A549 (cell line): ENCODE data around the gene FRY.

Experiments
- EP300 ChIP-seq, 2 experiments: fragments of >200 bp; sonication (Bioruptor Twin); formaldehyde crosslinking; IDR thresholded peaks; 2 replicates in 1 of 2; 3 replicates in 1 of 2; pipeline ENCODE4 v1.6.1; 2016 to 2017
- MAZ ChIP-seq: fragments of 150-350 bp; IDR thresholded peaks from 2 replicates; pipeline ENCODE4 v1.6.1; 2014; ENCODE audit warnings: antibody characterized with exemption, low read depth, low read length, borderline replicate concordance
- POLR2A ChIP-seq: IDR thresholded peaks from 2 replicates; pipeline ENCODE4 v1.6.1; 2012; ENCODE audit warnings: mild to moderate bottlenecking, low read length
- POLR2AphosphoS2 ChIP-seq: conservative IDR thresholded peaks from 2 replicates; pipeline ENCODE4 v1.6.1; 2012; ENCODE audit warnings: low read length, improper control_type of control experiment, inconsistent platforms
- RAD21 ChIP-seq, 2 experiments: fragments of >200 bp in 1 of 2; sonication (Bioruptor Twin) in 1 of 2; formaldehyde crosslinking in 1 of 2; IDR thresholded peaks in 1 of 2; conservative IDR thresholded peaks in 1 of 2; 2 replicates in 1 of 2; 3 replicates in 1 of 2; pipeline ENCODE4 v1.6.1; 2012 to 2018; ENCODE audit warnings: inconsistent platforms in 1 of 2
- RCOR1 ChIP-seq: fragments of 150-350 bp; IDR thresholded peaks from 2 replicates; pipeline ENCODE4 v1.6.1; 2014; ENCODE audit warnings: antibody characterized with exemption, low read length, low read depth
- SMC3 ChIP-seq: fragments of >200 bp; sonication (Bioruptor Twin); formaldehyde crosslinking; IDR thresholded peaks from 3 replicates; pipeline ENCODE4 v1.6.1; 2018; ENCODE audit warnings: inconsistent platforms
- SREBF2 ChIP-seq: fragments of 450-650 bp; IDR thresholded peaks from 2 replicates; pipeline ENCODE4 v1.6.1; 2014; ENCODE audit warnings: mild to moderate bottlenecking, moderate library complexity
- TF ChIP-seq, protein P1 (sequence below): fragments of >200 bp; sonication (Bioruptor Twin); formaldehyde crosslinking; IDR thresholded peaks from 3 replicates; pipeline ENCODE4 v1.5.1; 2016
- TF ChIP-seq, protein P2 (sequence below): fragments of >200 bp; sonication (Bioruptor Twin); formaldehyde crosslinking; IDR thresholded peaks from 3 replicates; pipeline ENCODE4 v1.6.1; 2016
- TF ChIP-seq, protein P3 (sequence below): IDR thresholded peaks from 2 replicates; pipeline ENCODE4 v1.6.1; 2012

DNA sequence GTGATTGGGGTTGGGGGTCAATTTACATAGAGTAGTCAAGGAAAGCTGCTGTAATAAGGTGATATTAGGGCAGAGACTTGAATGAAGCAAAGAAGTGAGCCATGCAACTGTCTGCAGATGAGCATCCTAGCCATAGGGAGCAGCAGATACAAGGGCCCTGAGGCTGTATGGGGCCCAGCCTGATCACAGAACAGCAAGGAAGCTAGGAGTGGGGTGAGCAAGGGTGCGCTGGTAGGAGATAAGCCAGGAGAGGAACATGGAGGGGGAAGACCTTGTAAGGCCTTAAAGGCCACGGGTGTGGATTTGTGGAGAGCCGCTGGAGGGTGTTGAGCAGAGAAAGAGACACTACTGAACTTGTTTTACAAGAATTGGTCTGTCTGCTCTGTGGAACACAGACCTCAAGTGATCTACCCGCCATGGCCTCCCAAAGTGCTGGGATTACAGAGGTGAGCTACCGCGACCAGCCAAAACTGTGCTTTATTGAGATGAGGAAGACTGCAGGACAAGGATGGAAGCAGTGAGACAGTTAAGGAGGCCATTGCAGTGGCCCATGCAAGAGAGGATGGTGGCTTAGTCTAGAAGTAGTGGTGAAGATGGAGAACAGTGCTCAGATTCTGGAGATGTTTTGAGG is 190.6 kb downstream of the FRY start:
- TF ChIP-seq, protein P1, sequence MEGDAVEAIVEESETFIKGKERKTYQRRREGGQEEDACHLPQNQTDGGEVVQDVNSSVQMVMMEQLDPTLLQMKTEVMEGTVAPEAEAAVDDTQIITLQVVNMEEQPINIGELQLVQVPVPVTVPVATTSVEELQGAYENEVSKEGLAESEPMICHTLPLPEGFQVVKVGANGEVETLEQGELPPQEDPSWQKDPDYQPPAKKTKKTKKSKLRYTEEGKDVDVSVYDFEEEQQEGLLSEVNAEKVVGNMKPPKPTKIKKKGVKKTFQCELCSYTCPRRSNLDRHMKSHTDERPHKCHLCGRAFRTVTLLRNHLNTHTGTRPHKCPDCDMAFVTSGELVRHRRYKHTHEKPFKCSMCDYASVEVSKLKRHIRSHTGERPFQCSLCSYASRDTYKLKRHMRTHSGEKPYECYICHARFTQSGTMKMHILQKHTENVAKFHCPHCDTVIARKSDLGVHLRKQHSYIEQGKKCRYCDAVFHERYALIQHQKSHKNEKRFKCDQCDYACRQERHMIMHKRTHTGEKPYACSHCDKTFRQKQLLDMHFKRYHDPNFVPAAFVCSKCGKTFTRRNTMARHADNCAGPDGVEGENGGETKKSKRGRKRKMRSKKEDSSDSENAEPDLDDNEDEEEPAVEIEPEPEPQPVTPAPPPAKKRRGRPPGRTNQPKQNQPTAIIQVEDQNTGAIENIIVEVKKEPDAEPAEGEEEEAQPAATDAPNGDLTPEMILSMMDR = no peak
- TF ChIP-seq POLR2AphosphoS2 (no peak), RAD21 (conservative IDR thresholded peaks at IDR 0.05 in 1 of 2, IDR thresholded peaks at IDR 0.05 in 1 of 2) (no peak), SMC3 (no peak), SREBF2 (no peak), EP300 (IDR thresholded peaks at IDR 0.05) (no peak), RCOR1 (no peak), MAZ (no peak), POLR2A (no peak)
- TF ChIP-seq, protein P2, sequence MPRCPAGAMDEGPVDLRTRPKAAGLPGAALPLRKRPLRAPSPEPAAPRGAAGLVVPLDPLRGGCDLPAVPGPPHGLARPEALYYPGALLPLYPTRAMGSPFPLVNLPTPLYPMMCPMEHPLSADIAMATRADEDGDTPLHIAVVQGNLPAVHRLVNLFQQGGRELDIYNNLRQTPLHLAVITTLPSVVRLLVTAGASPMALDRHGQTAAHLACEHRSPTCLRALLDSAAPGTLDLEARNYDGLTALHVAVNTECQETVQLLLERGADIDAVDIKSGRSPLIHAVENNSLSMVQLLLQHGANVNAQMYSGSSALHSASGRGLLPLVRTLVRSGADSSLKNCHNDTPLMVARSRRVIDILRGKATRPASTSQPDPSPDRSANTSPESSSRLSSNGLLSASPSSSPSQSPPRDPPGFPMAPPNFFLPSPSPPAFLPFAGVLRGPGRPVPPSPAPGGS = no peak
- TF ChIP-seq, protein P3, sequence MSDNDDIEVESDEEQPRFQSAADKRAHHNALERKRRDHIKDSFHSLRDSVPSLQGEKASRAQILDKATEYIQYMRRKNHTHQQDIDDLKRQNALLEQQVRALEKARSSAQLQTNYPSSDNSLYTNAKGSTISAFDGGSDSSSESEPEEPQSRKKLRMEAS = no peak
